ENCODE data around the gene LRP1B. TPM values are rescaled to one million over a fixed set of nuclear protein-coding genes. Genes with fewer than 3 reads are reported as not detected.
"Not testable (repeated sequence)": the region's sequence is repeated elsewhere in the genome, so short reads cannot be mapped to it uniquely, and the experiment has no call there.

Gene LRP1B
- total RNA-seq, 1 experiment from 2014 or later = 0.17 TPM

DNA sequence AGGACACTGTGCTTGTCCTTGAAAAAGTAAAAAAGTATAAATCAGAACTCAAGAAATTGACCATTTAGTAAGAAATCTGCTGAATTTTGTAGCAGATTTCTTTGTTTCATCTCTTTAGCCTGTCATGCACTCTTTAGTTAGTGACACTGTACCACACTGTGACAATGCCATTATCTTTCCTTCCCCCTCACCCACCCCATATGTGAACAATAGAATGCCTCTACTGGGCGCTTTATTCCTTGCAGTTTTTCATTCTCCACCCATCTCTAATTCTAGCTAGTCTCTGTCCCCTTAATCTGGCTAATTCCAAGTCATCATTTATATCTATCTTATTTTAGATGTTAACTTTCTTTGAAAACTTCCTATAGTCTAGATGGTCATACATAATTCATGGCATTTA, 241.0 kb downstream of the LRP1B start:
- Histone ChIP-seq H3K27me3 (ENCODE audit: control insufficient read depth, insufficient read depth, low read length) (no peaks in the 10 kb centered on the region), H3K4me3 (ENCODE audit: insufficient read depth, low read depth, low read length) (no peak overlapping the region), H3K36me3 (replicated peaks; ENCODE audit: control insufficient read depth, insufficient read depth, low read length) (no peaks in the 10 kb centered on the region)
- no peak for DNase-seq

- no peak overlapping the region for H3K4me3 ChIP-seq (ENCODE audit: insufficient read depth, low read depth, low read length)
Observed at GRCh38 chr2:141888987-141889555, 241.7 kb downstream of the LRP1B start.

GRCh38 chr2:141887363-141887762, 243.5 kb downstream of the LRP1B start:
- DNase-seq = no peak
- Histone ChIP-seq H3K36me3 (replicated peaks; ENCODE audit: control insufficient read depth, insufficient read depth, low read length) (no peaks in the 10 kb centered on the region), H3K27me3 (ENCODE audit: control insufficient read depth, insufficient read depth, low read length) (no peaks in the 10 kb centered on the region), H3K4me3 (ENCODE audit: insufficient read depth, low read depth, low read length) (no peak overlapping the region)

More at GRCh38 chr2:141888987-141889555, 241.7 kb downstream of the LRP1B start:
- DNase-seq = no peak
- H3K27me3 ChIP-seq (ENCODE audit: control insufficient read depth, insufficient read depth, low read length) = no peaks in the 10 kb centered on the region
- H3K36me3 ChIP-seq (replicated peaks; ENCODE audit: control insufficient read depth, insufficient read depth, low read length) = no peaks in the 10 kb centered on the region

DNA sequence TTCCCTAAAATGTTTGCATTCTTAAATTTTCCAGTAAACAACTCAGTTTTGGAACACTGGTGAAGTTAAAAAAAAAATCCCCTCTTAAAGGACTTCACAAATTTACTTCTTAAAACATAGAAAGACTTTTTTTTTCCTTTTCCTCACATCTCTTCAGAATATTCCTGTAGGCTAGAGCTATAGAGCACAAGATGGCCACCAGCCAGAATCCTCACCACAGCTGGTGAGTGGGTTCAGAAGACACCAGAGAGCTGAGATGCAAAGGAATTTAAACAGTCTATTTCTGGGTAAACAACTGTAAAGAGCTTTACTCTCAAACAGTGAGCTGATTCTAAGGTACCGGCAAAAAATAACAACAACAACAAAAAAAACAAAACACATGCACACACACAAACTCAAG, 252.8 kb downstream of the LRP1B start:
- DNase-seq = no peak
- Histone ChIP-seq H3K27me3 (ENCODE audit: control insufficient read depth, insufficient read depth, low read length) (no peaks in the 10 kb centered on the region), H3K4me3 (ENCODE audit: insufficient read depth, low read depth, low read length) (no peak overlapping the region), H3K36me3 (replicated peaks; ENCODE audit: control insufficient read depth, insufficient read depth, low read length) (no peaks in the 10 kb centered on the region)

DNA sequence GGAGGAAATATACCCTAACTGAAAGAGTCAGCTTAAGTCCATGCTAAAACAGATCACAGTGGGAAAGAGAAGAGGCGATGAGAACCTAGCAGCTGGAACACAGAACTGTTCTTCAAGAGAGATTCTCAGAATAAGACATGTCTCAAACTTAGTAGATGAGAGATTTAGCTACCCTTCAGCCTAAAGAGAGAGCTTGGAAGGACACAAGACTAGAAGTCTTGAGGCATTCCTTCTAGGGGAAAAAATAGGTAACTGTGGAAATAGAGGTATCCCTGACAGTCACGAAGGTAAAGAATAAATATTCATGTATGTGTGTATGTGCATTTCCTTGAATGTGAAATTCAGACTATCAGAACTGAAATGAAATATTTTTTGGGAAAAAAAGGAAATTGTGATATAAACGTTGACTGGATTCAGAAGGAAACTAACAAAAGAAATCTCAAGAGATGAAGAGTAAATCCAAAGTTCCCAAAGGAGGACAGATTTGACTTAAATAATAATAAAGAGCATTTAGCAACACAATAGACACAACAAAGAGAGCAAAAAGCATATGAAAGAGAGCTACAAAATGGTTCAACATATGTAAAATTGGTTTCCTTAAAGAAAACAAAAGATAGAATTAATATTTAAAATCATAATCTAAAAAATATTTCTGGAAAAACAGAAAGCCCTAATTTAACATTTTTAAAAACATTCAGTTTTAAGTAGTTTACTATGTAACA, 258.7 kb downstream of the LRP1B start:
- no peak overlapping the region for H3K4me3 ChIP-seq (ENCODE audit: insufficient read depth, low read depth, low read length)
- no peaks in the 10 kb centered on the region for H3K36me3 ChIP-seq (replicated peaks; ENCODE audit: control insufficient read depth, insufficient read depth, low read length)
- no peak for DNase-seq
- no peaks in the 10 kb centered on the region for H3K27me3 ChIP-seq (ENCODE audit: control insufficient read depth, insufficient read depth, low read length)

DNA sequence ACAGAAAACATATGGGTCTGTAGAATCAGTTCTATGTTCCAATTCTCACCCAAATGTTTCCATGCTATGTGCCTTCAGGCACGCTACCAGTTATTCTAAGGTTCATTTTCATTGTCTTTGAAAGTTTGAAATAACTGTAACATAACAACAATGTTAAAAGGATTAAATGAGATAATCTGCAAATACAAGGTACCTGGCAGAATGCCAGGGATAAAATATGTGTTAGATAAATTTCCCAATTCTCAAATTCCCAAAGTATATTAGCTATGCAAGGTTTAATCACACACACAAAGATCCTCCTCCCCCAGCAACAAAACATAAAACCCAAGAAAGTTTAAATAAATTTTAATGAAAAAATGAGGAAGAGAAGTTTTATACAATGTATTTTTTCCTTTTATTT, 261.2 kb downstream of the LRP1B start:
- no peaks in the 10 kb centered on the region for H3K27me3 ChIP-seq (ENCODE audit: control insufficient read depth, insufficient read depth, low read length)
- H3K4me3 ChIP-seq (ENCODE audit: insufficient read depth, low read depth, low read length) = no peak overlapping the region
- no peak for DNase-seq
- H3K36me3 ChIP-seq (replicated peaks; ENCODE audit: control insufficient read depth, insufficient read depth, low read length) = no peaks in the 10 kb centered on the region

DNA sequence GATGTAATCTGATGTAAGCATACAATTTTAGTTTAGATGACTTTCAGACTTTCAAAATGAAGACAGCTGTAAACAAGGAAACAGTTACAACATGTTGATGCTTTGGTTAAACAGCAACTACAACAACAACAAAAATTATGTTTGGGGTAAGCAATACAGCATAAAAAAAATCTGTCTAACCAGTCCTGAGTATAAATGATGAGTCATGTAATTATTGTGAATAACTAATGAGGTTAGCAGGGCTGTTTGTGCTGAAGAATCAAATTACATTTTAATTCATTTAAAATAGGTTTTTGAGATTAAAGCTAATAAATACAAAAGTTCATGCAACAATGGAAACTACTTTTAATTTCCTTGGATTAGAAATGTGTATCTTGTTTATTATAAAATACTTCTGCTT, 266.9 kb downstream of the LRP1B start:
- no peak for DNase-seq
- Histone ChIP-seq H3K36me3 (replicated peaks; ENCODE audit: control insufficient read depth, insufficient read depth, low read length) (no peaks in the 10 kb centered on the region), H3K4me3 (ENCODE audit: insufficient read depth, low read depth, low read length) (no peak overlapping the region), H3K27me3 (ENCODE audit: control insufficient read depth, insufficient read depth, low read length) (no peaks in the 10 kb centered on the region)

GRCh38 chr2:141856215-141856919, 274.4 kb downstream of the LRP1B start:
- no peak overlapping the region for H3K4me3 ChIP-seq (ENCODE audit: insufficient read depth, low read depth, low read length)
- DNase-seq = no peak
- H3K27me3 ChIP-seq (ENCODE audit: control insufficient read depth, insufficient read depth, low read length) = no peaks in the 10 kb centered on the region
- H3K36me3 ChIP-seq (replicated peaks; ENCODE audit: control insufficient read depth, insufficient read depth, low read length) = no peaks in the 10 kb centered on the region

DNA sequence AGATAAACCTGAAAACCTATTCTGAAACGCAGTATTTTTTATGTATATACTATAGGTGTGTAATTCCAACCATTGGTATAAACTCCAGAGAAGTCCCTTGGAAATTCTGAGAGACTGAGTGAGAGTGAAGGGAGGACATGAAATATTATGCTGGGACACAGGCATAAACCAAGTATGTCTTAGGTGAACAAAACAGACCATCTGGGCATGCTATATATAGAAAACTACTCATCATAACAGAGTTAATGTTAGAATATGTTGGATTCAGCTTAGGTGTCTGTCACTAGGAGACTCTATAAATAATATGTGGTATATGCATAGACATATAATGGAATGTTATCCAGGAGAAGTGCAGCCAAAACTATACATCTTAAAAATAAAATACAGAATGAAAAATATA, 282.6 kb downstream of the LRP1B start:
- Histone ChIP-seq H3K36me3 (replicated peaks; ENCODE audit: control insufficient read depth, insufficient read depth, low read length) (no peaks in the 10 kb centered on the region), H3K27me3 (ENCODE audit: control insufficient read depth, insufficient read depth, low read length) (no peaks in the 10 kb centered on the region), H3K4me3 (ENCODE audit: insufficient read depth, low read depth, low read length) (no peak overlapping the region)
- no peak for DNase-seq

DNA sequence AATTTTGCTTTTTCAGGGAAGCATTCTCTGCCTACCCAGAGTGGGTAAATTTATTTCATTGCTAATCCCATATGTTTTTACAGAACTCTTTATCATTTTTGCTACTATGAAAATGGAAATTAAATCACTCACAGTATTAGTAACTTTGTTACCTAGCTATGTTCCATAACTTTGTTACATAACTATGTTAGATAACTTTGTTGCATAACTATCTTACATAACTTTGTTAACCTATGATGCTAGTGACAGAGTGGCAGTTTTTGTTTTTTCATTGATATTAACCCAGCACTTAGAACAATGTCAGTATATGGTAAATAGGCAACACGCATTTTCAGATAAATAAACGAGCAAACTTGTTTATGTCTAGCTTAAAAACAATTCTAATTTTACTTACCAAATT, 286.6 kb downstream of the LRP1B start:
- no peak for DNase-seq

DNA sequence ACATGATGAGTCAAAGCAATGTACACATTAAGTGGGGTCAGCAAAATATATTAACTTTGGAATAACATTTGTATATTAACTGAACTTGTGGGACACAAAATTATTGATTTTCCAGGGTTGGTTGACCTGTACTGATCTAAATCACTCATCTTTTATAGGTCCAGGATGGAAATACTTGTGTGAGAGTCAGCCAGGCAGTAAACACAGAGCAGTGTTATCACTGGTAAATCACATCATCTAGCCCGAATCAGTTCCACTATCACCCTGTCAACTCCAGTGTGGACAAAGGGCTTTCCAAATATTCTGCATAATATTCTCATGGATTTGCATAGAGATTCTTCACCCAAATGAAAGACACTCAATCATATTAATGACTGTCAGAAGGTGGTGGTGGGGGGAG, 295.7 kb downstream of the LRP1B start:
- Histone ChIP-seq H3K36me3 (replicated peaks; ENCODE audit: control insufficient read depth, insufficient read depth, low read length) (no peaks in the 10 kb centered on the region), H3K4me3 (ENCODE audit: insufficient read depth, low read depth, low read length) (no peak overlapping the region), H3K27me3 (ENCODE audit: control insufficient read depth, insufficient read depth, low read length) (no peaks in the 10 kb centered on the region)
- no peak for DNase-seq

More for the DNA sequence above, 286.6 kb downstream of the LRP1B start:
- H3K4me3 ChIP-seq (ENCODE audit: insufficient read depth, low read depth, low read length) = no peak overlapping the region
- H3K27me3 ChIP-seq (ENCODE audit: control insufficient read depth, insufficient read depth, low read length) = no peaks in the 10 kb centered on the region
- H3K36me3 ChIP-seq (replicated peaks; ENCODE audit: control insufficient read depth, insufficient read depth, low read length) = no peaks in the 10 kb centered on the region

GRCh38 chr2:141828761-141829160, 302.1 kb downstream of the LRP1B start:
- no peaks in the 10 kb centered on the region for H3K27me3 ChIP-seq (ENCODE audit: control insufficient read depth, insufficient read depth, low read length)
- H3K4me3 ChIP-seq (ENCODE audit: insufficient read depth, low read depth, low read length) = no peak overlapping the region
- H3K36me3 ChIP-seq (replicated peaks; ENCODE audit: control insufficient read depth, insufficient read depth, low read length) = no peaks in the 10 kb centered on the region
- DNase-seq = no peak

GRCh38 chr2:141824790-141825189, 306.0 kb downstream of the LRP1B start:
- no peak overlapping the region for H3K4me3 ChIP-seq (ENCODE audit: insufficient read depth, low read depth, low read length)
- no peaks in the 10 kb centered on the region for H3K36me3 ChIP-seq (replicated peaks; ENCODE audit: control insufficient read depth, insufficient read depth, low read length)
- no peak for DNase-seq

DNA sequence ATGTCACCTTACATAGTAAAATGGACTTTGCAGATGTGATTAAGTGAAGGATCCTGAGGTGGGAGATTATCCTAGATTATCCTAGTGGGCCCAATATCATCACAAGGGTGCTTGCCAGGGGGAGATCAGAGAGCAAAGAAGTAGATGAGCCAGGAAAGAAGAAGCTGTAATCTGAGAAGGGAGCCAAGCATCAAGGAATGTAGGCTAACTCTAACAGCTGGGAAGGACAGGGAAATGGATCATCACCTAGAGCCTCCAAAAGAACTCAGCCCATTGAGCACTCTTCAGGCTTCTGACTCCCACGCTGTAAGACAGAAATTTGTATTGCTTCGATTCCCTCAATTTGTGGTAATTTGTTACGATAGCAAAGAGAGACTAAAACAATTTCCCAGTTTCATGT, 309.9 kb downstream of the LRP1B start:
- no peaks in the 10 kb centered on the region for H3K27me3 ChIP-seq (ENCODE audit: control insufficient read depth, insufficient read depth, low read length)
- H3K36me3 ChIP-seq (replicated peaks; ENCODE audit: control insufficient read depth, insufficient read depth, low read length) = no peaks in the 10 kb centered on the region

More at GRCh38 chr2:141824790-141825189, 306.0 kb downstream of the LRP1B start:
- no peaks in the 10 kb centered on the region for H3K27me3 ChIP-seq (ENCODE audit: control insufficient read depth, insufficient read depth, low read length)

DNA sequence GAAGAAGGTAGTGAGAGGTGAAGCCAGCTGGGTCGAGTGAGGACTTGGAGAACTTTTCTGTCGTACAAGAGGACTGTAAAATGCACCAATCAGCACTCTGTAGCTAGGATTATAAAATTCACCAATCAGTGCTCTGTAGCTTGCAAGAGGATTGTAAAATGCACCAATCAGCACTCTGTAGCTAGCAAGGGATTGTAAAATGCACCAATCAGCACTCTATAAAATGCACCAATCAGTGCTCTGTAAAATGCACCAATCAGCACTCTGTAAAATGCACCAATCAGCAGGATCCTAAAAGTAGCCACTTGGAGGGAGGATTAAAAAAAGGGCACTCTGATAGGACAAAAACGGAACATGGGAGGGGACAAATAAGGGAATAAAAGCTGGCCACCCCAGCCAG, 315.5 kb downstream of the LRP1B start:
- H3K4me3 ChIP-seq (ENCODE audit: insufficient read depth, low read depth, low read length); H3K36me3 ChIP-seq (replicated peaks; ENCODE audit: control insufficient read depth, insufficient read depth, low read length); H3K27me3 ChIP-seq (ENCODE audit: control insufficient read depth, insufficient read depth, low read length); DNase-seq: not testable (repeated sequence)

More for the DNA sequence above, 309.9 kb downstream of the LRP1B start:
- H3K4me3 ChIP-seq (ENCODE audit: insufficient read depth, low read depth, low read length) = no peak overlapping the region
- no peak for DNase-seq

Measured in H7 (cell line).